GM15510 (cell line): ENCODE results near the gene TLE1.

Experiments
- POLR2A ChIP-seq: IDR thresholded peaks from 3 replicates; pipeline ENCODE4 v1.6.1; 2011; ENCODE audit warnings: borderline replicate concordance; ENCODE audit not compliant: insufficient read length; ENCODE audit errors: extremely low read depth

The TLE1 gene

GRCh38 chr9:81621118-81621517, 68.2 kb downstream of the TLE1 start:
- TF ChIP-seq POLR2A = no peak

- TF ChIP-seq POLR2A = no peak
Observed at GRCh38 chr9:81620002-81620390, 69.4 kb downstream of the TLE1 start.

GRCh38 chr9:81619353-81620001, 69.9 kb downstream of the TLE1 start:
- no peak for TF ChIP-seq POLR2A

DNA sequence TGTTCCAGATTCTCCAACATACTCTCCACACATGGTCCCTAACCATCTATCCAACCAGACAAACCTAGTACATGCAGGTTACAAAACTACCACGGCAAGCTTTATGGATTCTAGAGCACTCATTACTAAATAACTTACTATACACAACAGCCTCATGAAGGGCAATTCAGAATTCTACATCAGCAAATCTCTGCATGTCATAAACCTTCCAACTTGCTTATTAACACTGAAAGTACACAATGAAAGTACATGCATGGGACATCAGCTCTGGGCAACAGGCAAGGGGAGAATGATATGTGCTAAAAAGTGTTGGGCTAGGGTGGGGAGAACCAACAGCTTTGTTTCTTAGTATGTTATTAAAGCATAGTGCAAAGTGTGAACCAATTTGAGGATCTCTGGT, 70.4 kb downstream of the TLE1 start:
- no peak for TF ChIP-seq POLR2A

GRCh38 chr9:81616141-81616540, 73.2 kb downstream of the TLE1 start:
- TF ChIP-seq POLR2A = no peak

DNA sequence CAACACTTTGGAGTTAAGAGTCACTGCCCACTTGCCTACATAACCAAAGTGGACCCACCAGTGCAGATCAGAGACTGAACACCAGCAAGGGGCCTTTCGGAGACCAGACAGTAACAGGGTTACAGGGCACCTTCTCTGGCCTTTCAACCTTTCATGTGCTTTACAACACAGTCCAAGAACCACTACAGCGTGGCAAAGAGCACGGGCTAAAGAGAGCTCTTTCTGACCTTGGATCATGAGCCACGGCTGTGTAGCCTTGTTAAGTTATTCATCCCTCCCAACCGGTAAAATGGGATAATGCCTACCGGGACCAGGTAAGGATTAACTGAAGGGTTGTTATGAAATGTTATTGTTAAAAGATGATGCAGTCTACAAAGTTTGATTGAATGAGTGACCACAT, 75.0 kb downstream of the TLE1 start:
- no peak for TF ChIP-seq POLR2A

- no peak for TF ChIP-seq POLR2A
Observed at GRCh38 chr9:81613002-81613812, 76.1 kb downstream of the TLE1 start.

DNA sequence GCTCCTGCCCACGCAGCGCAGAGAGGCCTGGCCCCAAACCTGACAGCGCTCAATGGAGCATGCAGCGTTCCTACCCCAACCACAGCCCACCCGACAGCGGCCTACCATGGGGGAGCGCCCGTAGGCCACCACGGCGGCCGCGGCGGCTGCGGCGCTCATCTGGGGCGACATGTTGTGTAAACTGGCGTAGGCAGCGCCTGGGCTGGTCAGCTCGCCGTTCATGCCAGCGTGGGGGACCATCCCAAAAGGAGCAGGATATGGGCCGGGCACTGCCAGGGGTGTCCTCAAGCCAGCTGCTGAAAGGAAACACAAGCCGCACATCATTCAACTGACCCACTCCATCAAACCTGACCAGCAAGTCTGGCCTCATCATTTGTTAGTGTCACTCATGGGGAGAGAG, 77.7 kb downstream of the TLE1 start:
- no peak for TF ChIP-seq POLR2A

- no peak for TF ChIP-seq POLR2A
Observed at GRCh38 chr9:81610740-81611107, 78.6 kb downstream of the TLE1 start.

DNA sequence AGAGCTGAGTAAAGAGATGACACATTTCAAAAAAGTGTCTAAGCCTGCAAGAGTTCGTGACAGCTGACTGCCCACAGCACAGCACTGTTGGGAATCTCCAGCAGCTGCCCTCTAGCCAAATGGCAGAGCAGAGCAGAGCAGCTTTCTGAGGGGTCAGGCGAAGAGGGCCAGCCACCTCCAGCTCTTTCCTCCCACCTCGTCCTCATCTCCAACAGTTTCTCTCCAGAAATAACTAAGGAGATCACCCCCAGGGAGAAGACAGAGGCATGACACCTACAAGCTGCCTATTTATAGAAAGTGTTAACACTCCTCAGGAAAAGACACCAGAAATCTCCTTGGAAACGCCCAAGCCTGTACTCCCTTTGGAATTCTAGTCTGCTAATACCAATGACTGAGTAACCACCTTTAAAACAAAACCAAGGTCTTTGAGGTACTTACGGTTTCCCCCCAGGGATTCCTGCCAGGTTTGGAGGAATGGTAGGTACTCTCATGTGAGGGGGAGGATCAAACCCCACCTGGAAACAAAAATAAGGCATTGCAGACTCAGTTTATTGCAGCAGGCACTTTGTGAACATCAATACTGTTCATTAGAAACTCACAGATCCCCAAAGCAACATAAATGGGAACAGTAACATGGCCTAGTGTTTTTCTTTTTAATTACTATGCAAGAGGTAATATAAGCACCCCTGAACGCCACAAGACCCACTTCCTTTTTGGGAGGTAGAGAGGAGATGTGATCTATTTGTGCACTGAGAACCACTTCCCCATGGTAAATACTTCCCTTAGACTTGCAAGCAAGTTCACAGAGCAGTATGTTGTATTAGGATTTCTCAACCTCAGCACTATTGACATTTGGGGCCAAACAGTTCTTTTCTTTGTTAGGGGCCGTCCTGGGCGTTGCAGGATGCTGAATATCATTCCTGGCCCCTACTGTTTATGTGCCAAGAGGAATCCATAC, 79.3 kb downstream of the TLE1 start:
- no peak for TF ChIP-seq POLR2A

DNA sequence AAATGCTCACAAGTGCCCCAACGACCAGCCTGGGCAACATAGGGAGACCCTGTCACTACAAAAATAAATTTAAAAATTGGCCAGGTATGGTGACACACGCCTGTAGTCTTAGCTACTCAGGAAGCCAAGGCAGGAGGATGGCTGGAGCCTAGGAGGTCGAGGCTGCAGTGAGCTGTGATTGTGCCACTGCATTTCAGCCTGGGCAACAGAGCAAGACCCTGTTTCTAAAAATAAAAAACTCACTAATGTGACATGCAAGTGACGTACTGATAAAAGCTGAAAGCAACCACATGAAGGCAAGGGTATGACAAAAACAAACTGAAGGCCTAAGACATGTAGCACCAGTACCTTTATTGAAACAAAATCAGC, 81.1 kb downstream of the TLE1 start:
- no peak for TF ChIP-seq POLR2A

DNA sequence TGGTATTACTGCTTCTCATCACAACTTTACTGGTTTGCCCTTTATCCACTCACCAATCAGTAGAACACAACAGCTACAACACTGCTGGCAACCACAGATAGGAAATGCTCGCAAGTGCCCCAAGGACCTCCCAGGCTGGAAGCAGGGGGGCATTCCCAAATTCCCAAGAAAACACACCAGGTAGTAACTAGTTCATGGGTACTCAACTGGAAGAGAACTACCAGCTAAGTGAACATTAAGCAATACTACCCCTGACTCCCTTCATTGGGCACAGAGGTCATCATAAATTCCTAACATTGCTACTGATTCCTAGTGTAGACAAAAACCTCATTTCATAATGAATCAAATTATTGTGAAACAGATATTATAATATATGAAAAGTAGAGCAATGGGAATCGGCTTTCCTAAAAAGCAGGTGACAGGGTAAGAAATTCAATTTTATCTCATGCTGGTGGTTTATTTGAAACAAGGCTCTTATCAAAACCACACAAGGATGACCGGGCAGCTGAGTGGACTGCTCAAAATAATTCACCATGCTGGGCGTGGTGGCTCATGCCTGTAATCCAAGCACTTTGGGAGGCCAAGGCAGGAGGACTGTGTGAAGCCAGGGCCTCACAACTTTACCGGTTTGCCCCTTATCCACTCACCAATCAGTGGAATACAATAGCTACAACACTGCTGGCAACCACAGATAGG, 81.6 kb downstream of the TLE1 start:
- TF ChIP-seq POLR2A = no peak

DNA sequence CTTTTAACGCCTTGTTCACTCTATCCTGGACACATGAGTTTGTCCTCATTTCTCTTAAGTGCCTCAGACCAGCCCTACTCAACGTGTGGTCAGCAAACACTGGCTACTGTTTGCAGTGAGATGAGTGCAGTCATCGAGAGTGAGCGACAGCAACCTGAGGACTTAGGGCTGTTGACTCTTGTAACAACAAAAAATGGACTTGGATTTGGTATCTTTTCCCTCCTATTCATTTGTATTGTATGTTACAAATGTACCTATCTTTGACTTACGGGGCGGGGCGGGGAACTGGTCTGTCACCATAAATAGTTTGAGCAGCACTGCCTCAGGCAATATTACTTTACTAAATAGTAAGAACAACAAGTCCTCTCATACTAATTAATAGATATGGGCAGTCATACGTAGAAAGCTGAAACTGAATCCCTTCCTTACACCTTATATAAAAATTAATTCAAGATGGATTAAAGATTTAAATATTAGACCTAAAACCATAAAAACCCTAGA, 84.1 kb downstream of the TLE1 start:
- no peak for TF ChIP-seq POLR2A
